K562 (cell line): ENCODE data around the gene FOXK2. TPM values are rescaled to one million over a fixed set of nuclear protein-coding genes. Genes with fewer than 3 reads are reported as not detected.

Experiments
- BHLHE40 ChIP-seq: IDR thresholded peaks from 2 replicates; pipeline ENCODE4 v1.6.1; 2011; ENCODE audit warnings: low read length, improper control_type of control experiment
- DNMT1 ChIP-seq: fragments of 450-650 bp; IDR thresholded peaks from 2 replicates; pipeline ENCODE4 v1.6.1; 2016; ENCODE audit warnings: antibody characterized with exemption, mild to moderate bottlenecking
- ELF4 ChIP-seq: fragments of 450-650 bp; formaldehyde crosslinking; IDR thresholded peaks from 2 replicates; pipeline ENCODE4 v1.4.0; 2022; ENCODE audit warnings: missing genetic modification characterization
- ETV6 ChIP-seq, 3 experiments: fragments of 150-350 bp in 1 of 3; sonication (generic) in 1 of 3; formaldehyde crosslinking in 1 of 3; IDR thresholded peaks; 2 replicates each; pipeline versions ENCODE4 v1.6.1 to v1.8.0; 2014 to 2022; ENCODE audit warnings: borderline replicate concordance in 2 of 3, low read depth in 2 of 3, antibody characterized with exemption in 1 of 3, low read length in 1 of 3, mild to moderate bottlenecking in 1 of 3, missing genetic modification reagents in 1 of 3
- EZH2 ChIP-seq: IDR thresholded peaks from 2 replicates; pipeline ENCODE4 v1.6.1; 2012; ENCODE audit warnings: low read depth, mild to moderate bottlenecking, inconsistent platforms, low read length, borderline replicate concordance
- FIP1L1 ChIP-seq: fragments of 200-400 bp; formaldehyde crosslinking; IDR thresholded peaks from 2 replicates; pipeline ENCODE4 v1.6.1; 2018; ENCODE audit warnings: mild to moderate bottlenecking, low read depth, low read length; ENCODE audit not compliant: poor library complexity, severe bottlenecking
- HMG20A ChIP-seq: fragments of 450-650 bp; formaldehyde crosslinking; conservative IDR thresholded peaks from 2 replicates; pipeline ENCODE4 v1.4.0; 2020; ENCODE audit warnings: mild to moderate bottlenecking, mixed read lengths
- MAFF ChIP-seq: IDR thresholded peaks from 2 replicates; pipeline ENCODE4 v1.6.1; 2012; ENCODE audit warnings: low read length, improper control_type of control experiment
- POLR2G ChIP-seq: fragments of 200-400 bp; formaldehyde crosslinking; IDR thresholded peaks from 2 replicates; pipeline ENCODE4 v1.6.1; 2017; ENCODE audit warnings: low read depth, mild to moderate bottlenecking, antibody characterized with exemption, low read length, moderate library complexity
- PRPF4 ChIP-seq: fragments of 200-400 bp; formaldehyde crosslinking; IDR thresholded peaks from one replicate; pipeline ENCODE4 v1.6.1; 2017; ENCODE audit warnings: low read length, low read depth, mild to moderate bottlenecking; ENCODE audit not compliant: insufficient read depth, poor library complexity, severe bottlenecking
- RBM25 ChIP-seq: fragments of 200-400 bp; formaldehyde crosslinking; IDR thresholded peaks from 2 replicates; pipeline ENCODE4 v1.6.1; 2018; ENCODE audit warnings: low read length, low read depth, moderate library complexity; ENCODE audit not compliant: severe bottlenecking
- YY1 ChIP-seq, 3 experiments: IDR thresholded peaks; 2 replicates each; pipeline ENCODE4 v1.6.1; 2011; ENCODE audit warnings: low read length in 2 of 3, mild to moderate bottlenecking in 2 of 3, moderate library complexity in 2 of 3, borderline replicate concordance in 1 of 3, control low read depth in 1 of 3, low read depth in 1 of 3; ENCODE audit not compliant: insufficient read depth in 3 of 3, insufficient replicate concordance in 2 of 3, control insufficient read depth in 1 of 3, insufficient read length in 1 of 3; ENCODE audit errors: extremely low read depth in 1 of 3
- ZBTB34 ChIP-seq: fragments of 250-450 bp; sonication (Bioruptor Pico); IDR thresholded peaks from 2 replicates; pipeline ENCODE4 v1.8.0; 2021; ENCODE audit warnings: mild to moderate bottlenecking, moderate library complexity
- ZC3H11A ChIP-seq: IDR thresholded peaks from 2 replicates; pipeline ENCODE4 v1.6.1; 2012; ENCODE audit warnings: low read depth, low read length, improper control_type of control experiment
- ZNF124 ChIP-seq: sonication (generic); formaldehyde crosslinking; IDR thresholded peaks from 2 replicates; pipeline ENCODE4 v1.8.1; 2022; ENCODE audit warnings: missing genetic modification reagents
- ZNF134 ChIP-seq: fragments of 250-450 bp; sonication (Bioruptor Pico); conservative IDR thresholded peaks from 2 replicates; pipeline ENCODE4 v1.4.0; 2020
- ZNF395 ChIP-seq: fragments of 200-800 bp; sonication (Bioruptor generic); IDR thresholded peaks from 2 replicates; pipeline ENCODE4 v1.6.1; 2017; ENCODE audit warnings: missing genetic modification characterization, missing compliant biosample characterization
- polyA plus RNA-seq, 8 experiments: library from polyadenylated mRNA; depleted of rRNA in 4 of 8; stranded (reverse) in 5 of 8; unstranded in 3 of 8; fragments of >200 nt; fragmentation: Nextera tagmentation in 2 of 8; fragmentation: Illumina TruSeq in 1 of 8; extraction: Ambion mirVana in 2 of 8; extraction: Trizol in 1 of 8; gene quantifications; 2 replicates each; pipeline versions ENCODE4 v1.2.1 to v1.2.3, GENCODE V29; 2011 to 2014; ENCODE audit warnings: inconsistent platforms in 1 of 8, missing spikeins in 1 of 8
- total RNA-seq, 7 experiments: library from RNA; depleted of rRNA in 6 of 7; stranded (reverse); fragments of >200 nt in 6 of 7; fragmentation: Illumina TruSeq in 2 of 7; extraction: Trizol in 2 of 7; gene quantifications; 2 replicates each; pipeline versions ENCODE4 v1.2.1 to v1.2.3, GENCODE V29; 2011 to 2021; ENCODE audit warnings: low replicate concordance in 1 of 7
- TF ChIP-seq, protein P1 (sequence below): fragments of 450-650 bp; IDR thresholded peaks from 2 replicates; pipeline ENCODE4 v1.6.1; 2014; ENCODE audit warnings: low read depth, mild to moderate bottlenecking, moderate library complexity, borderline replicate concordance
- TF ChIP-seq, protein P2 (sequence below), 2 experiments: fragments of 450-650 bp; conservative IDR thresholded peaks; 2 replicates each; pipeline ENCODE4 v1.6.1; 2017; ENCODE audit warnings: mild to moderate bottlenecking in 2 of 2, moderate library complexity in 2 of 2

Gene FOXK2
- total and polyA plus RNA-seq, 9 of the 15 experiments (the other 6 are each of a cell fraction or from before 2014, with no cell fraction given) = 3.0 to 86.0 (median 44.1) TPM

DNA sequence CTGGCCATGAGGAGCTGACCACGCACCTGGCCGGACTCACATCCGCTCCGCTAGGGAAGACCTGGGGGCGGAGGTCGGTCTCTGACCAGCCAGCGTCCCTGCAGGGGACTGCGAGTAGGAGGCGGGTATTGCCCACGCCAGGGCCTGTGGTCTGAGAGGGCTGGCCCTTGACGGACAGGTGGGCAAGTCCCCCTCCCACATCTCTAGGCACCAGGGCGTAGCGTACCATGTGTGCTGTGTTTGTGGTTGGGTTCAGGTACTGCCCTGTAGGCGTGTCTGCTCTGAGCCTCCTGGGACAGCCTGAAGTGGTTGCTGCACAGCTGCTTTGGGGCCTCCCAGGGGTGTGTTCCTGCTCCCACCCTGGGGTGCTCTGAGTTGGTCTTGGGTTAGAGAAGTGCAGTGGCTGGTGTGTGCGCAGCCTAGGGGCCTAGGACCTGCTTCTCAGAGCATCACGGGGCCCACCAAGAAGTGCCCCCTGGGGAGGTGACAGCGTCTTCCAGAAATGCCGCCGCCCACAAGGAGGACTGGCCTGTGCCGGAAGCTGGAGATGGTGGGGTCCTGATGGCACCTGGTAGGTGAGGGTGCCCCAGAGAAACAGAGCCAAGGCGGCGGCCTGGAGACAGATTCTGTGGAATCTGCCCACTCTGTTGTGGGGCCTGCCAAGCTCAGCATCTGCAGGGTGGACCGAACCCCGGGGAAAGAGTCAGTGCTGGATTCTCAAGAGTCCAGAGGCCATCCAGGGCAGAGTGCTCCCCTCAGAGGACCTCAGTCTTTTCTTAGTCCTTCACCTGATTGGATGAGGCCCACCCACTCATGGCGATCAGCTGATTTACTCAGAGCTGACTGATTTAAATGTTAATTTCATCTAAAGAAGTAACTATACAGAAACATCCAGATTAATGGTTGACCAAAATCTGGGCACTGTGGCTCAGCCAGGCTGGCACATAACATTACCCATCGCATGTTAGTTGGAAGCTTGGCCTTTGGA, 80.4 kb downstream of the FOXK2 start (continued):
- TF ChIP-seq MAFF (no peak), YY1 (IDR thresholded peaks at IDR 0.05; ENCODE audit: borderline replicate concordance in 1 of 3, control insufficient read depth in 1 of 3, extremely low read depth in 1 of 3, insufficient read depth in 3 of 3, insufficient read length in 1 of 3, insufficient replicate concordance in 2 of 3, low read depth in 1 of 3, low read length in 2 of 3) (no peak), PRPF4 (no peak), ZNF395 (CRISPR knock-in tag) (no peak), ZBTB34 (CRISPR knock-in tag) (no peak), ZNF124 (no peak), DNMT1 (no peak), BHLHE40 (no peak), ZNF134 (CRISPR knock-in tag) (peak; percentile 98), ETV6 (IDR thresholded peaks at IDR 0.05; ENCODE audit: borderline replicate concordance in 1 of 2, low read depth in 2 of 2, low read length in 1 of 2) (no peak), ETV6 (CRISPR knock-in tag; IDR thresholded peaks at IDR 0.05; ENCODE audit: borderline replicate concordance) (no peak), HMG20A (CRISPR knock-in tag) (no peak), EZH2 (no peak), POLR2G (peak; percentile 58), ELF4 (no peak), FIP1L1 (no peak), ZC3H11A (no peak), RBM25 (peak; percentile 65)
- TF ChIP-seq, protein P1, sequence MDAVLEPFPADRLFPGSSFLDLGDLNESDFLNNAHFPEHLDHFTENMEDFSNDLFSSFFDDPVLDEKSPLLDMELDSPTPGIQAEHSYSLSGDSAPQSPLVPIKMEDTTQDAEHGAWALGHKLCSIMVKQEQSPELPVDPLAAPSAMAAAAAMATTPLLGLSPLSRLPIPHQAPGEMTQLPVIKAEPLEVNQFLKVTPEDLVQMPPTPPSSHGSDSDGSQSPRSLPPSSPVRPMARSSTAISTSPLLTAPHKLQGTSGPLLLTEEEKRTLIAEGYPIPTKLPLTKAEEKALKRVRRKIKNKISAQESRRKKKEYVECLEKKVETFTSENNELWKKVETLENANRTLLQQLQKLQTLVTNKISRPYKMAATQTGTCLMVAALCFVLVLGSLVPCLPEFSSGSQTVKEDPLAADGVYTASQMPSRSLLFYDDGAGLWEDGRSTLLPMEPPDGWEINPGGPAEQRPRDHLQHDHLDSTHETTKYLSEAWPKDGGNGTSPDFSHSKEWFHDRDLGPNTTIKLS = no peak
- TF ChIP-seq, protein P2, sequence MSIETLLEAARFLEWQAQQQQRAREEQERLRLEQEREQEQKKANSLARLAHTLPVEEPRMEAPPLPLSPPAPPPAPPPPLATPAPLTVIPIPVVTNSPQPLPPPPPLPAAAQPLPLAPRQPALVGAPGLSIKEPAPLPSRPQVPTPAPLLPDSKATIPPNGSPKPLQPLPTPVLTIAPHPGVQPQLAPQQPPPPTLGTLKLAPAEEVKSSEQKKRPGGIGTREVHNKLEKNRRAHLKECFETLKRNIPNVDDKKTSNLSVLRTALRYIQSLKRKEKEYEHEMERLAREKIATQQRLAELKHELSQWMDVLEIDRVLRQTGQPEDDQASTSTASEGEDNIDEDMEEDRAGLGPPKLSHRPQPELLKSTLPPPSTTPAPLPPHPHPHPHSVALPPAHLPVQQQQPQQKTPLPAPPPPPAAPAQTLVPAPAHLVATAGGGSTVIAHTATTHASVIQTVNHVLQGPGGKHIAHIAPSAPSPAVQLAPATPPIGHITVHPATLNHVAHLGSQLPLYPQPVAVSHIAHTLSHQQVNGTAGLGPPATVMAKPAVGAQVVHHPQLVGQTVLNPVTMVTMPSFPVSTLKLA (conservative IDR thresholded peaks at IDR 0.05) = no peak
